H9 (cell line): Measurements from ENCODE around the gene ANKRD11. TPM values are rescaled to one million over a fixed set of nuclear protein-coding genes. Genes with fewer than 3 reads are reported as not detected.
A peak's percentile ranks its signal among the peaks of the same experiment; 100 is the strongest.

Experiments used
- DNase-seq: peaks from one replicate; pipeline ENCODE4 v3.0.0-alpha.2; 2017
- H2AFZ ChIP-seq: one replicate; pipeline ENCODE4 v1.6.1; 2013; ENCODE audit warnings: mild to moderate bottlenecking, low read length, control low read depth, moderate library complexity
- H2AK5ac ChIP-seq: 2 replicates; pipeline ENCODE4 v1.6.1; 2013; ENCODE audit warnings: low read length, control low read depth, mixed read lengths; ENCODE audit not compliant: insufficient read length
- H2BK120ac ChIP-seq: one replicate; pipeline ENCODE4 v1.6.1; 2013; ENCODE audit warnings: low read depth, mild to moderate bottlenecking, low read length, control low read depth, inconsistent platforms; ENCODE audit not compliant: poor library complexity, severe bottlenecking
- H2BK12ac ChIP-seq: 2 replicates; pipeline ENCODE4 v1.6.1; 2013; ENCODE audit warnings: low read length, control low read depth, mixed read lengths, low read depth; ENCODE audit not compliant: insufficient read length
- H2BK15ac ChIP-seq: 2 replicates; pipeline ENCODE4 v1.6.1; 2013; ENCODE audit warnings: low read depth, low read length, control low read depth
- H2BK20ac ChIP-seq: one replicate; pipeline ENCODE4 v1.6.1; 2013; ENCODE audit warnings: low read depth, mild to moderate bottlenecking, low read length, control low read depth, inconsistent platforms; ENCODE audit not compliant: poor library complexity, severe bottlenecking
- H2BK5ac ChIP-seq: 2 replicates; pipeline ENCODE4 v1.6.1; 2013; ENCODE audit warnings: low read length, control low read depth, mixed read lengths; ENCODE audit not compliant: insufficient read length
- H3K14ac ChIP-seq: 2 replicates; pipeline ENCODE4 v1.6.1; 2013; ENCODE audit warnings: low read length, control low read depth; ENCODE audit not compliant: insufficient read depth
- H3K18ac ChIP-seq: 2 replicates; pipeline ENCODE4 v1.6.1; 2013; ENCODE audit warnings: low read depth, mild to moderate bottlenecking, mixed read lengths, low read length, control low read depth; ENCODE audit not compliant: insufficient read length
- H3K23ac ChIP-seq: 2 replicates; pipeline ENCODE4 v1.6.1; 2013; ENCODE audit warnings: low read length, control low read depth, mixed read lengths, low read depth; ENCODE audit not compliant: insufficient read length
- H3K23me2 ChIP-seq: 2 replicates; pipeline ENCODE4 v1.6.1; 2013; ENCODE audit warnings: low read depth, mild to moderate bottlenecking, mixed read lengths, low read length, control low read depth; ENCODE audit not compliant: insufficient read length, poor library complexity, severe bottlenecking
- H3K27ac ChIP-seq: 2 replicates; pipeline ENCODE4 v1.5.1; 2013; ENCODE audit warnings: low read length, control low read depth, mixed read lengths, low read depth; ENCODE audit not compliant: insufficient read length
- H3K27me3 ChIP-seq: 2 replicates; pipeline ENCODE4 v1.6.1; 2013; ENCODE audit warnings: low read length, control low read depth, inconsistent platforms; ENCODE audit not compliant: insufficient read depth
- H3K4ac ChIP-seq: 2 replicates; pipeline ENCODE4 v1.6.1; 2013; ENCODE audit warnings: low read depth, mild to moderate bottlenecking, control low read depth, inconsistent platforms, low read length, moderate library complexity
- H3K4me1 ChIP-seq: 2 replicates; pipeline ENCODE4 v1.6.1; 2013; ENCODE audit warnings: low read length, control low read depth, inconsistent platforms; ENCODE audit not compliant: insufficient read depth
- H3K4me2 ChIP-seq: 2 replicates; pipeline ENCODE4 v1.6.1; 2013; ENCODE audit warnings: low read length, control low read depth, mixed read lengths; ENCODE audit not compliant: insufficient read length, insufficient read depth
- H3K56ac ChIP-seq: 2 replicates; pipeline ENCODE4 v1.6.1; 2013; ENCODE audit warnings: low read depth, mild to moderate bottlenecking, mixed read lengths, low read length, control low read depth; ENCODE audit not compliant: insufficient read length
- H3K79me1 ChIP-seq: 2 replicates; pipeline ENCODE4 v1.6.1; 2013; ENCODE audit warnings: low read depth, mild to moderate bottlenecking, moderate library complexity, low read length, control low read depth, inconsistent platforms; ENCODE audit not compliant: insufficient read depth, poor library complexity, severe bottlenecking
- H3K79me2 ChIP-seq: 2 replicates; pipeline ENCODE4 v1.6.1; 2013; ENCODE audit warnings: low read length, control low read depth, inconsistent platforms; ENCODE audit not compliant: insufficient read depth
- H3K9ac ChIP-seq: 2 replicates; pipeline ENCODE4 v1.6.1; 2013; ENCODE audit warnings: low read length, control low read depth, mixed read lengths; ENCODE audit not compliant: insufficient read length; ENCODE audit errors: extremely low read depth
- H3K9me3 ChIP-seq: one replicate; pipeline ENCODE4 v1.6.1; 2013; ENCODE audit warnings: low read depth, low read length, inconsistent platforms; ENCODE audit not compliant: control insufficient read depth
- H3T11ph ChIP-seq: one replicate; pipeline ENCODE4 v1.6.1; 2013; ENCODE audit warnings: mild to moderate bottlenecking, low read length, control low read depth, inconsistent platforms
- H4K20me1 ChIP-seq: one replicate; pipeline ENCODE4 v1.6.1; 2013; ENCODE audit not compliant: control insufficient read depth, insufficient read length, insufficient read depth
- H4K5ac ChIP-seq: 2 replicates; pipeline ENCODE4 v1.6.1; 2013; ENCODE audit warnings: low read depth, mild to moderate bottlenecking, mixed read lengths, low read length, control low read depth; ENCODE audit not compliant: insufficient read length
- H4K8ac ChIP-seq: replicated peaks from 2 replicates; pipeline ENCODE4 v1.6.1; 2013; ENCODE audit warnings: low read length, control low read depth, mixed read lengths, low read depth; ENCODE audit not compliant: insufficient read length
- H4K91ac ChIP-seq: 2 replicates; pipeline ENCODE4 v1.6.1; 2013; ENCODE audit warnings: low read depth, mild to moderate bottlenecking, moderate library complexity, mixed read lengths, low read length, control low read depth; ENCODE audit not compliant: insufficient read length
- H3K27ac Mint-ChIP-seq, 3 experiments: 2 replicates in 2 of 3; 3 replicates in 1 of 3; pipeline ENCODE4 v1.8.0; 2020 to 2021; ENCODE audit warnings: mixed read lengths in 3 of 3, mild to moderate bottlenecking in 1 of 3, moderate library complexity in 1 of 3
- H3K27me3 Mint-ChIP-seq: 2 replicates; pipeline ENCODE4 v1.8.0; 2021; ENCODE audit warnings: low read depth, mild to moderate bottlenecking, moderate library complexity, mixed read lengths
- H3K36me3 Mint-ChIP-seq, 3 experiments: 2 replicates in 2 of 3; 3 replicates in 1 of 3; pipeline ENCODE4 v1.8.0; 2020 to 2021; ENCODE audit warnings: low read depth in 3 of 3, mixed read lengths in 3 of 3; ENCODE audit not compliant: insufficient read depth in 1 of 3
- H3K4me1 Mint-ChIP-seq, 2 experiments: 2 replicates each; pipeline ENCODE4 v1.8.0; 2020; ENCODE audit warnings: mixed read lengths in 2 of 2
- H3K4me3 Mint-ChIP-seq, 2 experiments: 2 replicates in 1 of 2; 3 replicates in 1 of 2; pipeline ENCODE4 v1.8.0; 2020 to 2021; ENCODE audit warnings: mild to moderate bottlenecking in 2 of 2, mixed read lengths in 2 of 2, moderate library complexity in 1 of 2
- H3K9me3 Mint-ChIP-seq, 2 experiments: 2 replicates in 1 of 2; 3 replicates in 1 of 2; pipeline ENCODE4 v1.8.0; 2020; ENCODE audit warnings: mild to moderate bottlenecking in 2 of 2, mixed read lengths in 2 of 2, moderate library complexity in 1 of 2
- CTCF ChIP-seq: fragments of 200-600 bp; sonication (generic); conservative IDR thresholded peaks from 3 replicates; pipeline ENCODE4 v1.8.0; 2021; ENCODE audit warnings: antibody characterized with exemption, mild to moderate bottlenecking
- WGBS: extraction: QIAGEN DNeasy Blood & Tissue Kit; methylation state at CpG from one replicate; pipeline ENCODE4 v1.1.7; 2013; ENCODE audit warnings: missing lambda C conversion rate, low lambda C conversion rate, mixed read lengths; ENCODE audit not compliant: insufficient read length; ENCODE audit errors: extremely low coverage; 5-methylcytosine and 5-hydroxymethylcytosine counted together
- total RNA-seq: library from RNA; stranded (reverse); gene quantifications from 2 replicates; pipeline ENCODE4 v1.2.1, GENCODE V29; 2021

Gene ANKRD11
- total RNA-seq, 1 experiment from 2014 or later = 181 TPM

- Histone ChIP-seq H2BK120ac (no peak overlapping the region), H3K4me1 (no peaks in the 10 kb centered on the region), H2BK5ac (no peak overlapping the region), H4K91ac (no peak overlapping the region), H2AK5ac (no peak overlapping the region), H3K79me2 (peaks cover 6% of the 10 kb centered on the region; the same call in 1 of the 2 replicates), H3K79me1 (peaks cover 2% of the 10 kb centered on the region), H4K20me1 (peaks cover 2% of the 10 kb centered on the region), H3K4me2 (no peak overlapping the region), H3K23ac (no peak overlapping the region), H3K9me3 (no peaks in the 10 kb centered on the region), H3K27ac (no peak overlapping the region), H4K8ac (no peak overlapping the region), H3K56ac (no peak overlapping the region), H3K14ac (no peak overlapping the region), H3K9ac (no peak overlapping the region), H4K5ac (no peak overlapping the region), H3T11ph (no peak overlapping the region), H3K18ac (no peak overlapping the region), H3K23me2 (no peaks in the 10 kb centered on the region), H2BK12ac (no peak overlapping the region), H2BK15ac (no peak overlapping the region), H3K27me3 (no peaks in the 10 kb centered on the region; the same call in 1 of the 2 replicates), H2BK20ac (no peak overlapping the region), H2AFZ (no peak overlapping the region), H3K4ac (no peak overlapping the region)
- no peak for DNase-seq
- peaks cover 55 to 92% (median 88%) of the 10 kb centered on the region in 3 experiments; a peak in 6 of 7 replicates for H3K36me3 Mint-ChIP-seq
- peaks cover 6 to 7% of the 10 kb centered on the region in 2 experiments; a peak in 2 of 4 replicates for H3K4me1 Mint-ChIP-seq
- peak overlapping the region in 1 of 3 experiments; percentile 36; a peak in 1 of 7 replicates for H3K27ac Mint-ChIP-seq
- H3K4me3 Mint-ChIP-seq = no peak overlapping the region
- no CpG with 5 or more reads among the region's 20 CpGs for WGBS
- no peak for TF ChIP-seq CTCF
- no peaks in the 10 kb centered on the region for H3K9me3 Mint-ChIP-seq
- H3K27me3 Mint-ChIP-seq = no peaks in the 10 kb centered on the region
Observed at GRCh38 chr16:89525146-89525913, 35.0 kb upstream of the ANKRD11 start.
